Breast epithelium (tissue), 4 donors: Measurements from ENCODE around the gene NTSR2. TPM values are rescaled to one million over a fixed set of nuclear protein-coding genes. Genes with fewer than 3 reads are reported as not detected.
A peak's percentile ranks its signal among the peaks of the same experiment; 100 is the strongest.

Source experiments
- DNase-seq, 2 donors: peaks; one replicate each; pipeline ENCODE4 v3.0.0-alpha.2; 2019; ENCODE audit warnings: low spot score in 2 of 2
- H3K27ac ChIP-seq, 2 donors: fragments of 200-600 bp; sonication (generic) in 1 of 2; one replicate each; pipeline ENCODE4 v1.5.1; 2016 to 2019; ENCODE audit warnings: mild to moderate bottlenecking in 1 of 2
- H3K27me3 ChIP-seq, 2 donors: fragments of 200-600 bp; sonication (generic) in 1 of 2; one replicate each; pipeline versions ENCODE4 v1.5.1 to v1.6.0; 2017 to 2019; ENCODE audit warnings: control low read depth in 1 of 2, mild to moderate bottlenecking in 1 of 2
- H3K36me3 ChIP-seq: fragments of 200-600 bp; one replicate; pipeline ENCODE4 v1.5.1; 2019
- H3K4me1 ChIP-seq, 2 donors: fragments of 200-600 bp; sonication (generic); one replicate each; pipeline ENCODE4 v1.5.1; 2016 to 2019; ENCODE audit warnings: control low read depth in 1 of 2
- H3K4me3 ChIP-seq, 3 donors: fragments of 200-600 bp; sonication (generic); 1 replicate in 2 of 3; 2 replicates in 1 of 3; pipeline ENCODE4 v1.5.1; 2016 to 2019; ENCODE audit warnings: mild to moderate bottlenecking in 3 of 3, moderate library complexity in 2 of 3
- H3K9me3 ChIP-seq, 2 donors: fragments of 200-600 bp; sonication (generic) in 1 of 2; one replicate each; pipeline ENCODE4 v1.5.1; 2016 to 2019; ENCODE audit warnings: control low read depth in 1 of 2
- CTCF ChIP-seq, 3 donors: fragments of 450-650 bp; IDR thresholded peaks; one replicate each; pipeline ENCODE4 v1.5.1; 2016 to 2017; ENCODE audit warnings: antibody characterized with exemption in 3 of 3, mild to moderate bottlenecking in 3 of 3, moderate library complexity in 3 of 3
- POLR2A ChIP-seq: fragments of 450-650 bp; IDR thresholded peaks from one replicate; pipeline ENCODE4 v1.6.1; 2016; ENCODE audit warnings: antibody characterized with exemption, mild to moderate bottlenecking, moderate library complexity
- POLR2AphosphoS5 ChIP-seq, 3 donors: sonication (generic); formaldehyde crosslinking; IDR thresholded peaks; one replicate each; pipeline ENCODE4 v1.6.1; 2017; ENCODE audit warnings: antibody characterized with exemption in 3 of 3
- intact Hi-C: fragments of 100-400 bp; cut with DNase I; formaldehyde crosslinking; loops from one replicate; pipeline ENCODE4 v1.15.1; 2023; ENCODE audit warnings: low total_unique reads
- total RNA-seq, 3 donors: library from RNA; depleted of rRNA; stranded (reverse); fragments of >200 nt; gene quantifications; one replicate each; pipeline ENCODE4 v1.1.0, GENCODE V29; 2016

Gene NTSR2
- total RNA-seq, 3 donors from 2014 or later = 0.32 TPM; not detected in 2

DNA sequence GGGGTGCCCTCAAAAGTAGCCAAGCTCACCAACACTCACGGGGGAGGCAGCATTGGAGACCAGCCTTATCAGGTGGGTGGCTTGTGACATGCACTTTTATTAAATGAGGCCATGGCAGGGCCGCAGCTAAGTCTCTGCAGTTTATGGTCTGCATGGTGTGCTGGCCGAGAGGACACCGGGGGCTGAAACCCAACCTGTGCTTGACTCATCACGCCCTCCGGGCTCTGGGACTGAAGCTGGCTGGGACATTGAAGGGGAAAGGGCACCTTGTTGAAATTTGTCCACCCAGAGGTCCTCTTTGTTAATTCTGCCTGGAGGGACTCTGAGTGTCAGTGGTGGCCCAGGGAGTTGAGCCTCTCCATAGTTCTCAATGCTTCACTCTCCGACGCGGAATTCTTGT is 17.7 kb upstream of the NTSR2 start:
- Histone ChIP-seq H3K9me3 (no peaks in the 10 kb centered on the region), H3K27me3 (peaks cover 0 to 9% of the 10 kb centered on the region in 2 donors), H3K4me1 (no peaks in the 10 kb centered on the region), H3K4me3 (peak overlapping the region in 2 of 3 donors; percentile 20 to 56), H3K36me3 (no peaks in the 10 kb centered on the region), H3K27ac (no peak overlapping the region)
- intact Hi-C loops = no loop called here
- no peak for DNase-seq
- TF ChIP-seq CTCF (IDR thresholded peaks at IDR 0.05) (no peak), POLR2AphosphoS5 (IDR thresholded peaks at IDR 0.05) (no peak), POLR2A (no peak)

- no peak overlapping the region for H3K4me3 ChIP-seq
- no peaks in the 10 kb centered on the region for H3K9me3 ChIP-seq
- peaks cover 0 to 9% of the 10 kb centered on the region in 2 donors for H3K27me3 ChIP-seq
- intact Hi-C loops = no loop called here
- no peaks in the 10 kb centered on the region for H3K36me3 ChIP-seq
- TF ChIP-seq POLR2AphosphoS5 (IDR thresholded peaks at IDR 0.05) (no peak), POLR2A (no peak), CTCF (IDR thresholded peaks at IDR 0.05) (no peak)
- DNase-seq = no peak
- H3K27ac ChIP-seq = no peak overlapping the region
- no peaks in the 10 kb centered on the region for H3K4me1 ChIP-seq
These were observed 16.0 kb upstream of the NTSR2 start for GRCh38 chr2:11685906-11686470.

DNA sequence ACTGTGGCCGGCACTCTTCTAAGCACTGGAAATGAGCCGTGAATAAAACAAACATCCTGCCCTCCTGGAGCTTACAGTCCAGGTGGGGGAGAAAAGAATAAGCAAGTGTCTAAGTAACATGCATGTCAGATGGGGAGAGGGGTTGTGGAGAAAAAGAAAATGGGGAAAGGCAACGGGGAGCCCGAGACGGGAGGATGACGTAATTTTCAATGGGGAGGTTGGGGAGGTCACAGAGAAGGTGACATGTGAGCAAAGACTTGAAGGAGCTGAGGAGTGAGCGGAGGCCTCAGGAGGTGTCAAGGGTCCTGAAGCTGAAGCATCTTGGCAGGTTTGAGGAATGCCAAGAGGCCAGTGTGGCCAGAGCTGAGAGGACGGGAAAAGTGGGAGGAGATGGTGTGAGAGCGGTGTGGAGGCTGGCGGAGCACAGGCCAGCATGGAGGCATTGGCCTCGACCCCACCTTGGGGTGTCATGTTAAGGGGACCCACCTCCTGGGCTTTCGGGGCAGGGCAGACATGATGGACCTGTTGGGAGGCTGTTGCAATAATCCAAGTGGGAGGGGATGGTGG is 15.0 kb upstream of the NTSR2 start:
- no peaks in the 10 kb centered on the region for H3K4me1 ChIP-seq
- peaks cover 0 to 9% of the 10 kb centered on the region in 2 donors for H3K27me3 ChIP-seq
- intact Hi-C loops = no loop called here
- H3K4me3 ChIP-seq = no peak overlapping the region
- no peaks in the 10 kb centered on the region for H3K9me3 ChIP-seq
- no peaks in the 10 kb centered on the region for H3K36me3 ChIP-seq
- TF ChIP-seq POLR2AphosphoS5 (IDR thresholded peaks at IDR 0.05) = no peak
- TF ChIP-seq POLR2A = no peak
- no peak for TF ChIP-seq CTCF (IDR thresholded peaks at IDR 0.05)
- DNase-seq = no peak
- no peak overlapping the region for H3K27ac ChIP-seq

- TF ChIP-seq POLR2AphosphoS5 (IDR thresholded peaks at IDR 0.05) (no peak), POLR2A (no peak), CTCF (IDR thresholded peaks at IDR 0.05) (no peak)
- H3K36me3 ChIP-seq = no peaks in the 10 kb centered on the region
- no peak for DNase-seq
- no peak overlapping the region for H3K4me3 ChIP-seq
- no peaks in the 10 kb centered on the region for H3K9me3 ChIP-seq
- no peak overlapping the region for H3K27ac ChIP-seq
- intact Hi-C loops = no loop called here
- H3K4me1 ChIP-seq = no peaks in the 10 kb centered on the region
- peaks cover 0 to 9% of the 10 kb centered on the region in 2 donors for H3K27me3 ChIP-seq
These were observed 14.0 kb upstream of the NTSR2 start for GRCh38 chr2:11683966-11684365.

DNA sequence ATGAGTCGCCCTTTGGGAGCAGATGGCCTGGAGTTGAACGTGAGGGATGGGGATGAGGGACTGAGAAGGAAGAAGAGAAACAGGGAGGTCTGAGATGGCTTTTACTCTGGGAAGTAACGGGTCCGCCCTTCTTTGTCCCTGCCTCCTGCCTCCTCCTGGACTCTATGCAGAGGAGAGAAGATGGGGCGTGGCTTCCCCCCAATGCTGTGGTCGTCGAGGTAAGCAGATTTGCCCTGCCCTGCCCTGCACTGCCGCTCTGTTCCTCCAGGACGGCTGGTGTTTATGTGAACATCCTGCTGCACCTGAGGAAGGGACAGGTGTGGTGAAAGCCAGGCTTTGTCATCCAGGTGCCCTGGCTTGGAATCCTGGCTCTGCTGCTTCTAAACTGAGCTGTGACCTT is 13.5 kb upstream of the NTSR2 start:
- no peaks in the 10 kb centered on the region for H3K9me3 ChIP-seq
- no peaks in the 10 kb centered on the region for H3K36me3 ChIP-seq
- H3K4me3 ChIP-seq = no peak overlapping the region
- no peak overlapping the region for H3K27ac ChIP-seq
- intact Hi-C loops = no loop called here
- H3K4me1 ChIP-seq = no peaks in the 10 kb centered on the region
- DNase-seq = no peak
- peaks cover 0 to 13% of the 10 kb centered on the region in 2 donors for H3K27me3 ChIP-seq
- TF ChIP-seq CTCF (IDR thresholded peaks at IDR 0.05) (no peak), POLR2A (no peak), POLR2AphosphoS5 (IDR thresholded peaks at IDR 0.05) (no peak)
